ENCODE data around the gene TBX15. TPM values are rescaled to one million over a fixed set of nuclear protein-coding genes. Genes with fewer than 3 reads are reported as not detected.

Gene TBX15
- total and polyA plus RNA-seq, 9 of the 15 experiments (the other 6 are each of a cell fraction or from before 2014, with no cell fraction given), result 0.03 to 3.4 (median 2.3) TPM

- no peak for TF ChIP-seq MTA2 (IDR thresholded peaks at IDR 0.05; ENCODE audit: low read depth)
- TF ChIP-seq ATF3 (IDR thresholded peaks at IDR 0.05), result peak; percentile 99
- peak; percentile 80; the same call in 1 of the 2 replicates for TF ChIP-seq ATF3 (CRISPR knock-in tag; conservative IDR thresholded peaks at IDR 0.05)
- TF ChIP-seq NFRKB (IDR thresholded peaks at IDR 0.05; ENCODE audit: low read depth), result peak; percentile 73
- TF ChIP-seq DDX20 (tag; IDR thresholded peaks at IDR 0.05; ENCODE audit: low read depth), result peak; percentile 47; the same call in 1 of the 2 replicates
- TF ChIP-seq NEUROD1 (IDR thresholded peaks at IDR 0.05; ENCODE audit: borderline replicate concordance, low read depth, low read length, partially characterized antibody), result no peak
- no peak for TF ChIP-seq ETV5 (CRISPR knock-in tag; IDR thresholded peaks at IDR 0.05; ENCODE audit: low read depth)
- peak in 1 of 2 experiments; percentile 80; a peak in 2 of 4 replicates for TF ChIP-seq RCOR1 (IDR thresholded peaks at IDR 0.05; ENCODE audit: borderline replicate concordance in 1 of 2, low read depth in 2 of 2, low read length in 2 of 2)
- TF ChIP-seq RAD21 (CRISPR knock-in tag; conservative IDR thresholded peaks at IDR 0.05 in 1 of 2, IDR thresholded peaks at IDR 0.05 in 1 of 2), result peak; percentile 35 to 36
- no peak for TF ChIP-seq FOS (IDR thresholded peaks at IDR 0.05; ENCODE audit: extremely low read depth, insufficient read length)
- no peak for TF ChIP-seq SMARCB1 (IDR thresholded peaks at IDR 0.05; ENCODE audit: insufficient read length, low read depth)
- TF ChIP-seq SMAD3 (CRISPR knock-in tag; conservative IDR thresholded peaks at IDR 0.05), result peak; percentile 94
- TF ChIP-seq TOE1 (IDR thresholded peaks at IDR 0.05; ENCODE audit: borderline replicate concordance), result peak; percentile 52; the same call in 1 of the 2 replicates
- no peak for TF ChIP-seq TOE1 (CRISPR knock-in tag; IDR thresholded peaks at IDR 0.05; ENCODE audit: borderline replicate concordance, low read depth)
- no peak for TF ChIP-seq PCBP2 (IDR thresholded peaks at IDR 0.05; ENCODE audit: low read depth, low read length, poor library complexity, severe bottlenecking)
- no peak for TF ChIP-seq ZNF23 (CRISPR knock-in tag; IDR thresholded peaks at IDR 0.05)
- TF ChIP-seq, protein P1, sequence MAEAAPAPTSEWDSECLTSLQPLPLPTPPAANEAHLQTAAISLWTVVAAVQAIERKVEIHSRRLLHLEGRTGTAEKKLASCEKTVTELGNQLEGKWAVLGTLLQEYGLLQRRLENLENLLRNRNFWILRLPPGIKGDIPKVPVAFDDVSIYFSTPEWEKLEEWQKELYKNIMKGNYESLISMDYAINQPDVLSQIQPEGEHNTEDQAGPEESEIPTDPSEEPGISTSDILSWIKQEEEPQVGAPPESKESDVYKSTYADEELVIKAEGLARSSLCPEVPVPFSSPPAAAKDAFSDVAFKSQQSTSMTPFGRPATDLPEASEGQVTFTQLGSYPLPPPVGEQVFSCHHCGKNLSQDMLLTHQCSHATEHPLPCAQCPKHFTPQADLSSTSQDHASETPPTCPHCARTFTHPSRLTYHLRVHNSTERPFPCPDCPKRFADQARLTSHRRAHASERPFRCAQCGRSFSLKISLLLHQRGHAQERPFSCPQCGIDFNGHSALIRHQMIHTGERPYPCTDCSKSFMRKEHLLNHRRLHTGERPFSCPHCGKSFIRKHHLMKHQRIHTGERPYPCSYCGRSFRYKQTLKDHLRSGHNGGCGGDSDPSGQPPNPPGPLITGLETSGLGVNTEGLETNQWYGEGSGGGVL (CRISPR knock-in tag; IDR thresholded peaks at IDR 0.05), result no peak
- TF ChIP-seq HBP1 (CRISPR knock-in tag; IDR thresholded peaks at IDR 0.05), result peak; percentile 18; the same call in 1 of the 2 replicates
- peak; percentile 72; the same call in 1 of the 2 replicates for TF ChIP-seq ZBTB26 (CRISPR knock-in tag; IDR thresholded peaks at IDR 0.05)
- peak; percentile 51 for TF ChIP-seq TAF9B (IDR thresholded peaks at IDR 0.05; ENCODE audit: partially characterized antibody)
- TF ChIP-seq PRPF4 (IDR thresholded peaks at IDR 0.05; ENCODE audit: insufficient read depth, low read depth, low read length, poor library complexity, severe bottlenecking), result no peak
Measured at GRCh38 chr1:118963456-118964430, 24.4 kb downstream of the TBX15 start (continued).
